MM.1S (cell line): ENCODE data around the gene INSRR.

Source experiments
- CTCF ChIP-seq: fragments of 300-600 bp; sonication (generic); IDR thresholded peaks from 2 replicates; pipeline ENCODE4 v1.5.1; 2016; ENCODE audit warnings: antibody characterized with exemption, low read length, mixed read lengths
- EZH2 ChIP-seq: fragments of 300-600 bp; sonication (generic); optimal IDR thresholded peaks from 2 replicates; pipeline ENCODE3; 2017; ENCODE audit warnings: low read depth, mild to moderate bottlenecking, antibody characterized with exemption, low read length, mixed read lengths

- TF ChIP-seq CTCF, result no peak
- no peak for TF ChIP-seq EZH2
Measured at GRCh38 chr1:156901966-156902915, 43.3 kb upstream of the INSRR start.
